Smooth muscle cell (in vitro differentiated cells): ENCODE data around the gene CGB3. TPM values are rescaled to one million over a fixed set of nuclear protein-coding genes. Genes with fewer than 3 reads are reported as not detected.
A peak's percentile ranks its signal among the peaks of the same experiment; 100 is the strongest.

Experiments used
- DNase-seq: peaks from one replicate; lab custom pipeline; 2025; ENCODE audit not compliant: unreplicated experiment; lab: John Stamatoyannopoulos, UW
- H2AFZ ChIP-seq: fragments of 200-600 bp; sonication (generic); 2 replicates; pipeline ENCODE4 v1.6.0; 2016; ENCODE audit warnings: antibody characterized with exemption, low read depth, mild to moderate bottlenecking
- H3F3A ChIP-seq: fragments of 200-600 bp; sonication (generic); 2 replicates; pipeline ENCODE4 v1.6.0; 2017; ENCODE audit warnings: antibody characterized with exemption, low read depth
- H3K27ac ChIP-seq: fragments of 200-600 bp; sonication (generic); 2 replicates; pipeline ENCODE4 v1.5.1; 2016; ENCODE audit warnings: low read depth, mild to moderate bottlenecking
- H3K27me3 ChIP-seq: fragments of 200-600 bp; sonication (generic); 2 replicates; pipeline ENCODE4 v1.6.1; 2016; ENCODE audit warnings: low read depth, mild to moderate bottlenecking
- H3K36me3 ChIP-seq: fragments of 200-600 bp; sonication (generic); 2 replicates; pipeline ENCODE4 v1.5.1; 2016; ENCODE audit warnings: low read depth
- H3K4me1 ChIP-seq: fragments of 200-600 bp; sonication (generic); 2 replicates; pipeline ENCODE4 v1.5.1; 2016; ENCODE audit warnings: low read depth
- H3K4me2 ChIP-seq: fragments of 200-600 bp; sonication (generic); 2 replicates; pipeline ENCODE4 v1.6.0; 2016; ENCODE audit warnings: mild to moderate bottlenecking
- H3K4me3 ChIP-seq: fragments of 200-600 bp; sonication (generic); 2 replicates; pipeline ENCODE4 v1.5.1; 2016; ENCODE audit warnings: mild to moderate bottlenecking
- H3K79me2 ChIP-seq: fragments of 200-600 bp; sonication (generic); 2 replicates; pipeline ENCODE4 v1.6.0; 2016; ENCODE audit warnings: low read depth, mild to moderate bottlenecking
- H3K9ac ChIP-seq: fragments of 200-600 bp; sonication (generic); 2 replicates; pipeline ENCODE4 v1.6.0; 2016; ENCODE audit warnings: low read depth
- H3K9me3 ChIP-seq: fragments of 200-600 bp; sonication (generic); replicated peaks from 2 replicates; pipeline ENCODE4 v1.5.1; 2016; ENCODE audit warnings: low read depth
- H4K20me1 ChIP-seq: fragments of 200-600 bp; sonication (generic); 2 replicates; pipeline ENCODE4 v1.6.0; 2016; ENCODE audit warnings: low read depth
- WGBS: methylation state at CpG from one replicate; pipeline ENCODE4 v1.1.7; 2016; ENCODE audit warnings: low lambda C conversion rate; 5-methylcytosine and 5-hydroxymethylcytosine counted together
- polyA plus RNA-seq: library from polyadenylated mRNA; unstranded; fragments of >200 nt; fragmentation: Nextera tagmentation; extraction: Ambion mirVana; gene quantifications from 2 replicates; pipeline ENCODE4 v1.2.1, GENCODE V29; 2016
- total RNA-seq: library from RNA; depleted of rRNA; stranded (reverse); fragments of >200 nt; gene quantifications from 2 replicates; pipeline ENCODE4 v1.2.3, GENCODE V29; 2014
- TF ChIP-seq, protein P1 (sequence below): fragments of 200-600 bp; sonication (generic); IDR thresholded peaks from 2 replicates; pipeline ENCODE4 v1.5.1; 2017; ENCODE audit warnings: borderline replicate concordance, mild to moderate bottlenecking, antibody characterized with exemption; ENCODE audit not compliant: insufficient read depth, poor library complexity, severe bottlenecking

The CGB3 gene
- total and polyA plus RNA-seq, 2 experiments from 2014 or later, result 0.45 TPM; not detected in 1

GRCh38 chr19:48993175-48994034, 30.7 kb downstream of the CGB3 start, which contains the start of the genes GYS1 and RUVBL2:
Gene GYS1 (minus strand): TSS chr19:48993309. CDS start chr19:48993112, 197 bp downstream.
Gene RUVBL2 (plus strand): TSS chr19:48993887. CDS start chr19:48993912, 25 bp downstream.
- Histone ChIP-seq H3K27me3 (no peaks in the 10 kb centered on the region), H3K27ac (peak within 1 kb of the TSS; percentile 82), H3K9ac (peak within 1 kb of the TSS; percentile 84), H3F3A (no peaks in the 10 kb centered on the region), H3K36me3 (no peaks in the 10 kb centered on the region), H3K4me2 (peak within 1 kb of the TSS; percentile 100), H3K9me3 (no peaks in the 10 kb centered on the region), H3K4me1 (peaks cover 16% of the 10 kb centered on the region), H2AFZ (peak within 1 kb of the TSS; percentile 30), H3K4me3 (peak within 1 kb of the TSS; percentile 86), H4K20me1 (peaks cover 45% of the 10 kb centered on the region), H3K79me2 (peaks cover 72% of the 10 kb centered on the region)
- DNase-seq, result peak; percentile 99
- TF ChIP-seq, protein P1, sequence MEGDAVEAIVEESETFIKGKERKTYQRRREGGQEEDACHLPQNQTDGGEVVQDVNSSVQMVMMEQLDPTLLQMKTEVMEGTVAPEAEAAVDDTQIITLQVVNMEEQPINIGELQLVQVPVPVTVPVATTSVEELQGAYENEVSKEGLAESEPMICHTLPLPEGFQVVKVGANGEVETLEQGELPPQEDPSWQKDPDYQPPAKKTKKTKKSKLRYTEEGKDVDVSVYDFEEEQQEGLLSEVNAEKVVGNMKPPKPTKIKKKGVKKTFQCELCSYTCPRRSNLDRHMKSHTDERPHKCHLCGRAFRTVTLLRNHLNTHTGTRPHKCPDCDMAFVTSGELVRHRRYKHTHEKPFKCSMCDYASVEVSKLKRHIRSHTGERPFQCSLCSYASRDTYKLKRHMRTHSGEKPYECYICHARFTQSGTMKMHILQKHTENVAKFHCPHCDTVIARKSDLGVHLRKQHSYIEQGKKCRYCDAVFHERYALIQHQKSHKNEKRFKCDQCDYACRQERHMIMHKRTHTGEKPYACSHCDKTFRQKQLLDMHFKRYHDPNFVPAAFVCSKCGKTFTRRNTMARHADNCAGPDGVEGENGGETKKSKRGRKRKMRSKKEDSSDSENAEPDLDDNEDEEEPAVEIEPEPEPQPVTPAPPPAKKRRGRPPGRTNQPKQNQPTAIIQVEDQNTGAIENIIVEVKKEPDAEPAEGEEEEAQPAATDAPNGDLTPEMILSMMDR, result peak; percentile 88
- WGBS, result under 1% methylated on average over 56 of the region's 56 CpGs

- H3K4me1 ChIP-seq, result peaks cover 16% of the 10 kb centered on the region
- H4K20me1 ChIP-seq, result peaks cover 48% of the 10 kb centered on the region
- DNase-seq, result no peak
- TF ChIP-seq, protein P1, result no peak
- 1% methylated on average over 20 of the region's 20 CpGs for WGBS
- peak overlapping the region; percentile 92 for H3K4me2 ChIP-seq
- H3F3A ChIP-seq, result no peaks in the 10 kb centered on the region
- peak overlapping the region; percentile 84 for H3K9ac ChIP-seq
- H3K27me3 ChIP-seq, result no peaks in the 10 kb centered on the region
- H2AFZ ChIP-seq, result peak overlapping the region; percentile 30
- H3K4me3 ChIP-seq, result peak overlapping the region; percentile 86
- H3K27ac ChIP-seq, result peak overlapping the region; percentile 82
- H3K9me3 ChIP-seq, result no peaks in the 10 kb centered on the region
- H3K79me2 ChIP-seq, result peaks cover 72% of the 10 kb centered on the region
- no peaks in the 10 kb centered on the region for H3K36me3 ChIP-seq
Observed at GRCh38 chr19:48992581-48993174, 31.5 kb downstream of the CGB3 start.

- no peaks in the 10 kb centered on the region for H3K9me3 ChIP-seq
- H3K4me1 ChIP-seq, result peaks cover 16% of the 10 kb centered on the region
- WGBS, result 33% methylated on average over 8 of the region's 8 CpGs
- H3K9ac ChIP-seq, result peak overlapping the region; percentile 84
- peak overlapping the region; percentile 82 for H3K27ac ChIP-seq
- DNase-seq, result no peak
- peak overlapping the region; percentile 86 for H3K4me3 ChIP-seq
- peak overlapping the region; percentile 92 for H3K4me2 ChIP-seq
- no peaks in the 10 kb centered on the region for H3K27me3 ChIP-seq
- H3K36me3 ChIP-seq, result no peaks in the 10 kb centered on the region
- H3F3A ChIP-seq, result no peaks in the 10 kb centered on the region
- TF ChIP-seq, protein P1, result no peak
- H4K20me1 ChIP-seq, result peaks cover 44% of the 10 kb centered on the region
- H3K79me2 ChIP-seq, result peaks cover 69% of the 10 kb centered on the region
- peak overlapping the region; percentile 30 for H2AFZ ChIP-seq
Observed at GRCh38 chr19:48991873-48992580, 32.1 kb downstream of the CGB3 start.
